VCaP (cell line): ENCODE data around the gene CACNA2D1.
A peak's percentile ranks its signal among the peaks of the same experiment; 100 is the strongest.

ENCODE experiments used
- H3K27ac ChIP-seq: fragments of 450-650 bp; 2 replicates; pipeline ENCODE4 v1.5.1; 2017
- TF ChIP-seq, protein P1 (sequence below): fragments of 450-650 bp; conservative IDR thresholded peaks from 2 replicates; pipeline ENCODE4 v1.5.1; 2017; ENCODE audit warnings: mild to moderate bottlenecking, moderate library complexity

Gene CACNA2D1

DNA sequence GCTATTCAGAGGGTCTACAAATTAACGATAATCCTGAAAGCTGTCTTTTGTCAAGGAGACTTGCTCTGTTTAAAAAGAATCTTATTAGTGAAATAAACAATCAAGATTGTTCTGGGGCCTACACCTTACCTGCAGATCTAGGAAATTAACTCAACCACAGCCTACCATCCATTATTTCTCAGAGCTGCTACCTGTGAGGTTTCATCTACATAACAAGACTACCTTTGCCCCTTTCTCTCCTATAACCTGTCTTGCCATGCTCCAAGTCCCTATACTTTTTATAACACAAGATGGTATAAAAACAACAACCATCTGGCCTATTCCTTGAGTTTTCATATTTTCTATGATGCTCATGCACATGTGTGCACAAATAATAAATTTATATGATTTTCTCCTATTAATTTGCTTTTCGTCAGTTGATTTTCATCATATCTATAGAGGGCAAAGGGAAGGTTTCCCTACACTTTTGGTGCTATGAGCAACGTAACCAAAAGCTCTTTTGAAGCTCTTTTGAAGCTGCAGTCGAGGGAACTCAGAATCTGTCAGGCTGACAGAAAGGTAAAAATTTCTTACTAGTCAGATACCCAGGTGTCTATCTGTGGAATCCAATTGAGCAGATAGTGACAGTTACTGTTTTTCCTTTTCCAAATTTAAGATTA is 138.1 kb downstream of the CACNA2D1 start:
- TF ChIP-seq, protein P1, sequence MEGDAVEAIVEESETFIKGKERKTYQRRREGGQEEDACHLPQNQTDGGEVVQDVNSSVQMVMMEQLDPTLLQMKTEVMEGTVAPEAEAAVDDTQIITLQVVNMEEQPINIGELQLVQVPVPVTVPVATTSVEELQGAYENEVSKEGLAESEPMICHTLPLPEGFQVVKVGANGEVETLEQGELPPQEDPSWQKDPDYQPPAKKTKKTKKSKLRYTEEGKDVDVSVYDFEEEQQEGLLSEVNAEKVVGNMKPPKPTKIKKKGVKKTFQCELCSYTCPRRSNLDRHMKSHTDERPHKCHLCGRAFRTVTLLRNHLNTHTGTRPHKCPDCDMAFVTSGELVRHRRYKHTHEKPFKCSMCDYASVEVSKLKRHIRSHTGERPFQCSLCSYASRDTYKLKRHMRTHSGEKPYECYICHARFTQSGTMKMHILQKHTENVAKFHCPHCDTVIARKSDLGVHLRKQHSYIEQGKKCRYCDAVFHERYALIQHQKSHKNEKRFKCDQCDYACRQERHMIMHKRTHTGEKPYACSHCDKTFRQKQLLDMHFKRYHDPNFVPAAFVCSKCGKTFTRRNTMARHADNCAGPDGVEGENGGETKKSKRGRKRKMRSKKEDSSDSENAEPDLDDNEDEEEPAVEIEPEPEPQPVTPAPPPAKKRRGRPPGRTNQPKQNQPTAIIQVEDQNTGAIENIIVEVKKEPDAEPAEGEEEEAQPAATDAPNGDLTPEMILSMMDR = no peak
- H3K27ac ChIP-seq = no peak overlapping the region

DNA sequence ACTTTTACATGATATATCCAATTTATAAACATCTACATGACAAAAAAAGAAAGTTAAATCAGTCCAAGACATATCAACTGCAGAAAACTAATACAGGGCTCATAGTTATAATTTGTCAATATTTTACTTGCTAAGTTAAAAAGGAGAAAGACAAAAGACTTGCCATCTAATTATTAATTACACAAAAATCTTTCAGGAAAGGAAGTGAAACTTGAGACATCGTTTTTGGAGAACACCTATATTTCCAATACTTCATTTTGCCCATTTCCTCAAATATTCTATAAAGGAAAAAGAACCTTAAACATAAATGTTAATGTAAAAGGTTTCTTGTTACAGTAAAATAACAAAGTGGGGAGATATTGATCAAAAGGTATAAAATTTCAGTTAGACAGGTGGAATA is 148.7 kb downstream of the CACNA2D1 start:
- TF ChIP-seq, protein P1 = no peak
- H3K27ac ChIP-seq = no peak overlapping the region

DNA sequence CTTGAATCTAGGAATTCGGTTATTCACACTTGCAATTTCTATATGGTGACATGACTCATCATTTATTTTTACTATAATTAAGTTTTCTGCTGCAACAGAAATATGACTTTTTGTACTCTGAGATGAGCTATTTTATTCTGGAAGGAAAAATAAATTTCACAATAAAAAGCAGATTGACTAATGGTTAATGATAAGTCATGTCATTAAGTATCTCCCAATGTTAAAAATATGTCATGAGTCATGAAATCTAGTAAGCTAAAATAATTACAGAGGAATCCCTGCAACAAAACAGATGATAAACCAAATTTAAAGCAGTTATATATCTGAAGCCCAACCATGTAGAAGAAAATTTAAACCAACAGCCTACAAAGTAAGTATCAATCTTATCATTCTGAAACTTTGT is 149.2 kb downstream of the CACNA2D1 start:
- no peak overlapping the region for H3K27ac ChIP-seq
- TF ChIP-seq, protein P1 = no peak

DNA sequence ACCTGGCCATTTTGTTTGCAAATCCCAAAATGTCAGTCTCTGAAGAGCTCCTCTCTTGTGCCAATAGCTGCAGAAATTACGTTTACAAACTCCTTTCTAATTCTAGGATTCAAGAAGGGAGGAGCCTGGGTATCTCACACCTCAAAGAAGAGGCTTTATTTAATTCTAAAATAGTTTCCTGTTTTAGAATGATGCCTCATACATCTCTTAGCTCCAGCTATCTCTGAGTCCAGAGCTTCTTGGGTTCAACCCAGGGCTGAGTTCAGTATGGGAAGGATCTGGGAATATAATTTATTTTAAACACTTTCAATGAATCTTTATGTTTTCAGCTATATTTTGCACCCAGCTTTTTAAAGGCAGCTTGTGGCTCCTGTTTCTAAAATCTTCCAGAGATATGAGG is 150.1 kb downstream of the CACNA2D1 start:
- TF ChIP-seq, protein P1 = no peak
- H3K27ac ChIP-seq = no peak overlapping the region

DNA sequence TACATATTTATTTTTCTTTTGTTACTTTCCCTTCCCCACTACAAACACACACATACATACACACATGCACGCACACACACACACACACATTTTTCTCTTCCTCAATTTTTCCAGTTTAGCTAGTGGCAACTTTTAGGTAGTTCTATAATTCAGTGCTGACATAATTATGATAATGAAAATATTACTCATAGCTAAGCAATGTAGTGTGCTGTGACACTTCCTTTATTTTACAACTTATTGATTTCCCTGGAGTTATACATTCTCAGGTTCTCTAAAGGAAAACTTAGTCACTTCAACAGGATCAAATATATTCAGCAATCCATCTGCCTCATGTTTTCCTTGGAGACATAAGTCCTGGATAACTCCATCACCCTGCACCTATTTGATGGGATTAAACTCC is 151.6 kb downstream of the CACNA2D1 start:
- TF ChIP-seq, protein P1 = no peak
- no peak overlapping the region for H3K27ac ChIP-seq

DNA sequence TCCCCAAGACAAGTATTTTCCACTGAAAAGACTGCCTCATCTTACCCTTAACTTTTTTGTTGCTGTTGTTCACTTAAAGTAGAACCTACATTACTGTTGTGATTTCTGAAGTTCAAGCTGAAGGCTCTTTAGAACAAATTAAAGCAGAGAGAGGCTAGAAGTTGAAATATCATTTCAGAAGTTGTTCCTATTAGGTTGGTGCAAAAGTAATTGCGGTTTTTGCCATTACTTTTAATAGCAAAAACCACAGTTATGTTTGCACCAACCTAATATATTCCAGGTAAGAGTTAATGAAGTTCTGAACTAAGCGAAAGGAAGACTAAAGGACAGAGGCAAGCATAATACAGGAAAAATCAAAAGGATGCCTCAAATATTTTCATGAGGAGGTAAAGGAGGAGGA is 153.7 kb downstream of the CACNA2D1 start:
- peak overlapping the region; percentile 80 for H3K27ac ChIP-seq
- TF ChIP-seq, protein P1 = no peak

DNA sequence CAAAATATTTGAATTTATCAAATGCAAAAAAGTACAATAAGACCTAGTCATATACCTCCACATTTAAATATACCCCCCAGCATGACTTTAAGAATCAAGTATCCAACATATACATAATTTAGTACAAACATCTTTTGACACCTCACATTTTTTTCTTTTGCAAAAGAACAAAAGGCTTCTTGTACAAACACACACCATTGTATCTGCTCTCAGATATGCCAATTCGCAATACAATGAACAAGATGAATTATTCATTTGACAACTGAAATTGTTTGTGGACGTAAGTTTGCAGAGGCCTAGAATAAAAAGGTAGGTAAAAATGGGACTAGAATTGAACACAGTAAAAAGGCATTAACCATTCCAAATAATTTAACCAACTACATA is 154.4 kb downstream of the CACNA2D1 start:
- TF ChIP-seq, protein P1 = no peak
- peak overlapping the region; percentile 80 for H3K27ac ChIP-seq
